Kidney (tissue), 14 donors: ENCODE data around the gene DAO. TPM values are rescaled to one million over a fixed set of nuclear protein-coding genes. Genes with fewer than 3 reads are reported as not detected.

Source experiments
- DNase-seq, 5 donors: peaks; one replicate each; pipeline ENCODE4 v3.0.0-alpha.2; 2013 to 2020
- FAIRE-seq: peaks from 2 replicates; lab custom pipeline; 2012; peaks lifted over from hg19 to GRCh38; lab: Jason Lieb, UNC
- H3K27ac ChIP-seq, 2 donors: one replicate each; pipeline ENCODE4 v1.7.0; 2013; ENCODE audit warnings: low read depth in 2 of 2, low read length in 2 of 2, inconsistent platforms in 1 of 2
- H3K27me3 ChIP-seq: one replicate; pipeline ENCODE4 v1.7.1; 2013; ENCODE audit warnings: low read length, inconsistent platforms; ENCODE audit not compliant: control insufficient read depth, insufficient read depth
- H3K36me3 ChIP-seq, 3 donors: one replicate each; pipeline versions ENCODE4 v1.7.0 to v1.7.1; 2013; ENCODE audit warnings: low read length in 3 of 3, control low read depth in 1 of 3, inconsistent platforms in 1 of 3; ENCODE audit not compliant: insufficient read depth in 3 of 3, control insufficient read depth in 2 of 3
- H3K4me1 ChIP-seq, 3 donors: one replicate each; pipeline versions ENCODE4 v1.7.0 to v1.7.1; 2013; ENCODE audit warnings: low read length in 3 of 3, inconsistent platforms in 1 of 3, low read depth in 1 of 3; ENCODE audit not compliant: control insufficient read depth in 2 of 3, insufficient read depth in 2 of 3
- H3K4me3 ChIP-seq, 3 donors: one replicate each; pipeline versions ENCODE4 v1.7.0 to v1.8.1; 2013; ENCODE audit warnings: low read length in 3 of 3, control low read depth in 1 of 3, inconsistent platforms in 1 of 3
- H3K9ac ChIP-seq, 3 donors: one replicate each; pipeline versions ENCODE4 v1.7.0 to v1.7.1; 2013; ENCODE audit warnings: low read length in 3 of 3, control low read depth in 1 of 3, inconsistent platforms in 1 of 3
- H3K9me3 ChIP-seq, 3 donors: one replicate each; pipeline versions ENCODE4 v1.7.0 to v1.7.1; 2013; ENCODE audit warnings: low read length in 3 of 3, control low read depth in 1 of 3, inconsistent platforms in 1 of 3; ENCODE audit not compliant: control insufficient read depth in 2 of 3, insufficient read depth in 1 of 3
- intact Hi-C: fragments of 100-400 bp; cut with DNase I; formaldehyde crosslinking; loops from one replicate; pipeline ENCODE4 v1.11.1; 2022
- polyA plus RNA-seq: library from polyadenylated mRNA; stranded (reverse); fragments of 350-450 nt; fragmentation: Illumina TruSeq; extraction: RNeasy Lipid Tissue Mini Kit (QIAGEN cat#74804); gene quantifications from one replicate; pipeline ENCODE4 v1.2.3, GENCODE V29; 2014; ENCODE audit warnings: low read depth, low replicate concordance; ENCODE audit not compliant: insufficient read depth
- total RNA-seq: library from RNA; stranded (reverse); fragmentation: NEBNext Ultra II Directional; extraction: Animal tissue kit (Norgen Biotek cat#: 25700); gene quantifications from one replicate; pipeline ENCODE4 v1.2.1, GENCODE V29; 2021
- TF ChIP-seq, protein P1 (sequence below): IDR thresholded peaks from 3 replicates; pipeline ENCODE4 v1.5.1; 2012; ENCODE audit warnings: mild to moderate bottlenecking, moderate library complexity, borderline replicate concordance; ENCODE audit not compliant: insufficient read depth; ENCODE audit errors: extremely low read depth
- donor health status: control.
- donor health status: control.
- donor health status: control.
- donor health status: control.
- donor health status: control.
- donor health status: DM: yes; HTN: yes; CAD: no.
- donor health status: Normal renal cell carcinoma (clear cell type).

The DAO gene
- total and polyA plus RNA-seq, 2 donors from 2014 or later, result 0.41 to 50.4 TPM

DNA sequence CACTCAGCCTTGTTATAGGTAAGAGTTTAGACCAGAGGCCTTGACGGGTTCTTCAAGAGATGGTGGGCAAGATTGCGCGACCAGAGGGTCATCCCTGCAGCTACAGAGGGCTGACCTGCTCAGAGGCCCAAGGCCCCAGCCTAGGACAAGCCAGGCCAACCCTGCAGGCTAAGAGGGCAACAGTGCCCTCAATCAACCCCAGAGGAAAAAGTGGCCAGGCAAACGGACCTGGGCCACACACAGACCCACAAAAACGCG lies 23.8 kb upstream of the DAO start:
- DNase-seq (no peak), FAIRE-seq (no peak)
- intact Hi-C loops, result no loop called here
- TF ChIP-seq, protein P1, sequence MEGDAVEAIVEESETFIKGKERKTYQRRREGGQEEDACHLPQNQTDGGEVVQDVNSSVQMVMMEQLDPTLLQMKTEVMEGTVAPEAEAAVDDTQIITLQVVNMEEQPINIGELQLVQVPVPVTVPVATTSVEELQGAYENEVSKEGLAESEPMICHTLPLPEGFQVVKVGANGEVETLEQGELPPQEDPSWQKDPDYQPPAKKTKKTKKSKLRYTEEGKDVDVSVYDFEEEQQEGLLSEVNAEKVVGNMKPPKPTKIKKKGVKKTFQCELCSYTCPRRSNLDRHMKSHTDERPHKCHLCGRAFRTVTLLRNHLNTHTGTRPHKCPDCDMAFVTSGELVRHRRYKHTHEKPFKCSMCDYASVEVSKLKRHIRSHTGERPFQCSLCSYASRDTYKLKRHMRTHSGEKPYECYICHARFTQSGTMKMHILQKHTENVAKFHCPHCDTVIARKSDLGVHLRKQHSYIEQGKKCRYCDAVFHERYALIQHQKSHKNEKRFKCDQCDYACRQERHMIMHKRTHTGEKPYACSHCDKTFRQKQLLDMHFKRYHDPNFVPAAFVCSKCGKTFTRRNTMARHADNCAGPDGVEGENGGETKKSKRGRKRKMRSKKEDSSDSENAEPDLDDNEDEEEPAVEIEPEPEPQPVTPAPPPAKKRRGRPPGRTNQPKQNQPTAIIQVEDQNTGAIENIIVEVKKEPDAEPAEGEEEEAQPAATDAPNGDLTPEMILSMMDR, result no peak
- no peaks in the 10 kb centered on the region for H3K9me3 ChIP-seq
- H3K36me3 ChIP-seq, result peaks cover 0 to 8% (median 0%) of the 10 kb centered on the region in 3 donors
- H3K9ac ChIP-seq, result peak overlapping the region in 2 of 3 donors; percentile 20 to 100
- peak overlapping the region; percentile 70 to 100 (median 85) for H3K4me3 ChIP-seq
- H3K4me1 ChIP-seq, result peaks cover 0 to 33% (median 32%) of the 10 kb centered on the region in 3 donors
- no peaks in the 10 kb centered on the region for H3K27me3 ChIP-seq
- H3K27ac ChIP-seq, result peak overlapping the region; percentile 87 to 98

DNA sequence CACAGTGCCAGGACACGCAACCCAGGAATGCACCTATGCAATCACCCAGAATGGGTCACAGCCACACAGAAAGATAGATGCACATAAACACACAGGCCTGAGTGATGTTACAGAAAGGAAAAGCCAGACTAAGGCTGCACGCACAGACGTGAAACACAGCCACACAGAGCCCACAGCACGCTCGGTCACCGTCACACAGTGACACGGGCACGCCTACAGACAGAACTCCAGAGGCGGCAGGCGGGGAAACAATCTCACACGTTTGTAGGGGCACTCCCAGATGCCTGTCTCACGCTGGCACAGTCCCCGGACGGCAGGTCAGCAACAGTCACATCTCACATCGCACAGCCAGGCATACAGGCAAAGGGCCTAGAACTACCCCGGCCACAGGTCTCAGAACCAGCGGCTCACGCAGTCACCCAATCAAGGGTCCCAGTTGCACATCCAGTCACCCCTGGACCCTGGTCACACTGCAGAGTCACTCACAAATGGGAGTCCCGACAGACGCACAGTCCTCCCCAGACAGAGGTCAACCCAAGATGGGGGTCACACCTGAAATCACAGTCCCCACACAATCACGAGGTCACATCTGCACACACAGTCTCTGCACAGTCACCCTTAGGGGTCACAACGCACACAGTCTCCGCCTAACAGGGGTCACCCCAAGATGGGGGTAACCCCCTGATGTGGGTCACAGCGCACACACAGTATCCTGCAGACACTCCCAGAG lies 23.3 kb upstream of the DAO start:
- no peak for FAIRE-seq
- DNase-seq, result peak; percentile 46 to 91 (median 60)
- H3K36me3 ChIP-seq, result peaks cover 0 to 5% (median 0%) of the 10 kb centered on the region in 3 donors
- peaks cover 0 to 32% (median 32%) of the 10 kb centered on the region in 3 donors for H3K4me1 ChIP-seq
- TF ChIP-seq, protein P1, result no peak
- intact Hi-C loops, result no loop called here
- H3K9me3 ChIP-seq, result no peaks in the 10 kb centered on the region
- H3K4me3 ChIP-seq, result peak overlapping the region; percentile 70 to 100 (median 85)
- H3K27ac ChIP-seq, result peak overlapping the region; percentile 87 to 98
- no peaks in the 10 kb centered on the region for H3K27me3 ChIP-seq
- peak overlapping the region; percentile 51 to 100 (median 74) for H3K9ac ChIP-seq

DNA sequence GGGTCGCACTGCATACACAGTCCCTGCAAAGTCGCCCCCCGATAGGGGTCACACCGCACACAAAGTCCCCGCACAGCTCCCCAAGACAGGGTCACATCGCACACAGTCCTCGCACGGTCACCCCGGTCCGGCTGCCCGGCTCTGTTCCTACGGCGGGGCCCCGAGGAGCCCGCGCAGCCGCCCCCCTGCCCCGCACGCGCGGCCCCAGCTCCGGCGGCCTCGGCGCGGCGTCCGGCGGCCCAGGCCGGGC lies 22.8 kb upstream of the DAO start:
- DNase-seq, result no peak
- Histone ChIP-seq H3K4me3 (peak overlapping the region; percentile 70 to 100 (median 85)), H3K4me1 (peaks cover 0 to 32% (median 27%) of the 10 kb centered on the region in 3 donors), H3K36me3 (no peaks in the 10 kb centered on the region), H3K27ac (peak overlapping the region; percentile 87 to 98), H3K27me3 (no peaks in the 10 kb centered on the region), H3K9me3 (no peaks in the 10 kb centered on the region), H3K9ac (peak overlapping the region; percentile 51 to 100 (median 74))
- intact Hi-C loops, result no loop called here
- TF ChIP-seq, protein P1, result no peak
- FAIRE-seq, result no peak
